Measurements from ENCODE around the gene SCRN3.

- TF ChIP-seq CTCF (IDR thresholded peaks at IDR 0.05) (no peak), POLR2A (IDR thresholded peaks at IDR 0.05) (no peak)
These were observed 32.6 kb upstream of the SCRN3 start for GRCh38 chr2:174362949-174363348.
